HEK293T (cell line): ENCODE data around the gene TAF6L.
"Not testable (repeated sequence)": the region's sequence is repeated elsewhere in the genome, so short reads cannot be mapped to it uniquely, and the experiment has no call there.

Source experiments
- FOXK2 ChIP-seq: fragments of 450-650 bp; IDR thresholded peaks from 2 replicates; pipeline ENCODE4 v1.6.1; 2016; ENCODE audit warnings: mild to moderate bottlenecking
- ZNF384 ChIP-seq: fragments of 450-650 bp; IDR thresholded peaks from 2 replicates; pipeline ENCODE4 v1.6.1; 2016

- not testable (repeated sequence) for TF ChIP-seq ZNF384, FOXK2
Observed at GRCh38 chr11:62730076-62730475, 41.1 kb upstream of the TAF6L start.
